HepG2 (cell line): ENCODE results near the gene RAB11FIP5.

ENCODE experiments used
- DNMT1 ChIP-seq: sonication (generic); formaldehyde crosslinking; IDR thresholded peaks from 2 replicates; pipeline ENCODE4 v1.5.1; 2020; ENCODE audit warnings: mild to moderate bottlenecking, missing genetic modification reagents
- JUNB ChIP-seq: sonication (generic); formaldehyde crosslinking; IDR thresholded peaks from 2 replicates; pipeline ENCODE4 v1.8.0; 2022; ENCODE audit warnings: missing genetic modification reagents, mild to moderate bottlenecking, borderline replicate concordance
- KDM4B ChIP-seq: sonication (generic); formaldehyde crosslinking; IDR thresholded peaks from 2 replicates; pipeline ENCODE4 v1.4.0; 2020; ENCODE audit warnings: missing genetic modification reagents
- TAF1 ChIP-seq: sonication (generic); formaldehyde crosslinking; IDR thresholded peaks from 2 replicates; pipeline ENCODE4 v1.4.0; 2020; ENCODE audit warnings: missing genetic modification reagents
- TCF7L2 ChIP-seq: IDR thresholded peaks from 2 replicates; pipeline ENCODE4 v1.6.1; 2011; ENCODE audit warnings: mild to moderate bottlenecking, low read depth, low read length, moderate library complexity
- ZNF20 ChIP-seq: sonication (generic); formaldehyde crosslinking; IDR thresholded peaks from 2 replicates; pipeline ENCODE4 v1.4.0; 2020; ENCODE audit warnings: mild to moderate bottlenecking, moderate library complexity, missing genetic modification reagents
- ZNF296 ChIP-seq: sonication (generic); formaldehyde crosslinking; conservative IDR thresholded peaks from 2 replicates; pipeline ENCODE4 v1.5.0; 2020; ENCODE audit warnings: mild to moderate bottlenecking, missing genetic modification reagents
- TF ChIP-seq, protein P1 (sequence below): sonication (generic); formaldehyde crosslinking; IDR thresholded peaks from 2 replicates; pipeline ENCODE4 v1.5.0; 2020; ENCODE audit warnings: mild to moderate bottlenecking, missing genetic modification reagents, moderate library complexity

DNA sequence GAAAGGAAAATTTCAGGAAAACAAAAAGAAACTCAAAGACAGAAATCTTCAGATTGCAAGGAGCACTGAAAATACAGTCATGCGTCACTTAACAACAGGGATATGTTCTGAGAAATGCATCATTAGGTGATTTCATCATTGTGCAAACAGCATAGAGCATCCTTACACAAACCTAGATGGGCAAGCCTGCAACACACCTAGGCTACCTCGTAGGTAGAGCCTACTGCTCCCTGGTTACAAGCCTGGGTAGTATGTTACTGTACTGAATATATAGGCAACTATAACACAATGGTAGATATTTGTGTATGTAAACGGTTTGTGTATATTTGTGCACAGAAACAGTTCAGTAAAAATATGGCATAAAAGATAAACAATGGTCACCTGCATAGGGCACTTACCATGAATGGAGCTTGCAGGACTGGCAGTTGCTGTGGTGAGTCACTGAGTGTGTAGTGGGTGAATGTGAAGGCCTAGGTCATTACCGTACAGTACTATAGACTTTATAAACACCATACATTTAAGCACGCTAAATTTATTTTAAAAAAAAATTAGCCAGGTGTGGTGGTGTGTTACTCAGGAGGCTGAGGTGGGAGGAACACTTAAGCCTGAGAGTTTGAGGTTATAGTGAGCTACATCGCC is 74.7 kb downstream of the RAB11FIP5 start:
- TF ChIP-seq JUNB, result no peak
- TF ChIP-seq DNMT1 (CRISPR knock-in tag), result no peak
- no peak for TF ChIP-seq ZNF20 (CRISPR knock-in tag)
- no peak for TF ChIP-seq KDM4B (CRISPR knock-in tag)
- TF ChIP-seq TCF7L2, result no peak
- no peak for TF ChIP-seq TAF1 (CRISPR knock-in tag)
- no peak for TF ChIP-seq ZNF296 (CRISPR knock-in tag)
- TF ChIP-seq, protein P1, sequence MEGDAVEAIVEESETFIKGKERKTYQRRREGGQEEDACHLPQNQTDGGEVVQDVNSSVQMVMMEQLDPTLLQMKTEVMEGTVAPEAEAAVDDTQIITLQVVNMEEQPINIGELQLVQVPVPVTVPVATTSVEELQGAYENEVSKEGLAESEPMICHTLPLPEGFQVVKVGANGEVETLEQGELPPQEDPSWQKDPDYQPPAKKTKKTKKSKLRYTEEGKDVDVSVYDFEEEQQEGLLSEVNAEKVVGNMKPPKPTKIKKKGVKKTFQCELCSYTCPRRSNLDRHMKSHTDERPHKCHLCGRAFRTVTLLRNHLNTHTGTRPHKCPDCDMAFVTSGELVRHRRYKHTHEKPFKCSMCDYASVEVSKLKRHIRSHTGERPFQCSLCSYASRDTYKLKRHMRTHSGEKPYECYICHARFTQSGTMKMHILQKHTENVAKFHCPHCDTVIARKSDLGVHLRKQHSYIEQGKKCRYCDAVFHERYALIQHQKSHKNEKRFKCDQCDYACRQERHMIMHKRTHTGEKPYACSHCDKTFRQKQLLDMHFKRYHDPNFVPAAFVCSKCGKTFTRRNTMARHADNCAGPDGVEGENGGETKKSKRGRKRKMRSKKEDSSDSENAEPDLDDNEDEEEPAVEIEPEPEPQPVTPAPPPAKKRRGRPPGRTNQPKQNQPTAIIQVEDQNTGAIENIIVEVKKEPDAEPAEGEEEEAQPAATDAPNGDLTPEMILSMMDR (CRISPR knock-in tag), result no peak
